GM18505 (cell line): Measurements from ENCODE around the gene CAMK1D.

ENCODE experiments used
- ATAC-seq: cut with Tn5 transposase; IDR thresholded peaks from one replicate; pipeline ENCODE4 v1.9.1; 2021; ENCODE audit not compliant: unreplicated experiment
- POLR2A ChIP-seq: IDR thresholded peaks from 4 replicates; pipeline ENCODE4 v1.6.1; 2011; ENCODE audit warnings: borderline replicate concordance; ENCODE audit not compliant: insufficient read depth, insufficient read length; ENCODE audit errors: extremely low read depth

Gene CAMK1D

GRCh38 chr10:12772797-12773587, 423.6 kb downstream of the CAMK1D start:
- ATAC-seq = no peak
- TF ChIP-seq POLR2A = no peak

GRCh38 chr10:12774204-12774894, 425.0 kb downstream of the CAMK1D start:
- no peak for TF ChIP-seq POLR2A
- no peak for ATAC-seq

GRCh38 chr10:12777840-12778585, 428.7 kb downstream of the CAMK1D start:
- ATAC-seq = no peak
- no peak for TF ChIP-seq POLR2A

GRCh38 chr10:12780634-12781601, 431.6 kb downstream of the CAMK1D start:
- no peak for ATAC-seq
- no peak for TF ChIP-seq POLR2A

- ATAC-seq = no peak
- no peak for TF ChIP-seq POLR2A
Measured at GRCh38 chr10:12781976-12782375, 432.6 kb downstream of the CAMK1D start.

GRCh38 chr10:12782537-12782936, 433.2 kb downstream of the CAMK1D start:
- ATAC-seq = no peak
- TF ChIP-seq POLR2A = no peak

- TF ChIP-seq POLR2A = no peak
- ATAC-seq = no peak
Measured at GRCh38 chr10:12783293-12783692, 433.9 kb downstream of the CAMK1D start.

- TF ChIP-seq POLR2A = no peak
- no peak for ATAC-seq
Measured at GRCh38 chr10:12784646-12785045, 435.3 kb downstream of the CAMK1D start.

- no peak for ATAC-seq
- TF ChIP-seq POLR2A = no peak
Measured at GRCh38 chr10:12785415-12785831, 436.1 kb downstream of the CAMK1D start.

- TF ChIP-seq POLR2A = no peak
- no peak for ATAC-seq
Measured at GRCh38 chr10:12787297-12787696, 437.9 kb downstream of the CAMK1D start.

- TF ChIP-seq POLR2A = no peak
- ATAC-seq = no peak
Measured at GRCh38 chr10:12788277-12788676, 438.9 kb downstream of the CAMK1D start.

GRCh38 chr10:12790270-12790669, 440.9 kb downstream of the CAMK1D start:
- ATAC-seq = no peak

More at GRCh38 chr10:12790270-12790669, 440.9 kb downstream of the CAMK1D start:
- no peak for TF ChIP-seq POLR2A
